ENCODE measurements around the gene TRMT13. TPM values are rescaled to one million over a fixed set of nuclear protein-coding genes. Genes with fewer than 3 reads are reported as not detected.
A peak's percentile ranks its signal among the peaks of the same experiment; 100 is the strongest.

Gene TRMT13
- polyA plus RNA-seq, 1 donor from 2014 or later = 11.9 TPM

GRCh38 chr1:100137602-100138001 lies 4.6 kb downstream of the TRMT13 start:
- Mint-ChIP-seq H3K27ac (no peak overlapping the region), H3K9me3 (no peaks in the 10 kb centered on the region), H3K4me1 (peaks cover 9 to 18% (median 14%) of the 10 kb centered on the region in 3 donors), H3K4me3 (peak overlapping the region in 1 of 4 donors; percentile 7), H3K36me3 (peaks cover 3% of the 10 kb centered on the region), H3K27me3 (no peaks in the 10 kb centered on the region)

GRCh38 chr1:100141192-100141591 lies 8.2 kb downstream of the TRMT13 start:
- Mint-ChIP-seq H3K36me3 (peaks cover 8% of the 10 kb centered on the region), H3K27ac (no peak overlapping the region), H3K27me3 (no peaks in the 10 kb centered on the region), H3K4me1 (no peaks in the 10 kb centered on the region), H3K4me3 (no peak overlapping the region), H3K9me3 (no peaks in the 10 kb centered on the region)

- no peak overlapping the region for H3K27ac Mint-ChIP-seq
- no peak overlapping the region for H3K4me3 Mint-ChIP-seq
- no peaks in the 10 kb centered on the region for H3K27me3 Mint-ChIP-seq
- H3K9me3 Mint-ChIP-seq = no peaks in the 10 kb centered on the region
- no peaks in the 10 kb centered on the region for H3K4me1 Mint-ChIP-seq
- peaks cover 8% of the 10 kb centered on the region for H3K36me3 Mint-ChIP-seq
Measured at GRCh38 chr1:100142343-100142742, 9.4 kb downstream of the TRMT13 start.

- Mint-ChIP-seq H3K36me3 (peaks cover 5% of the 10 kb centered on the region), H3K27ac (no peak overlapping the region), H3K9me3 (no peaks in the 10 kb centered on the region), H3K4me1 (no peaks in the 10 kb centered on the region), H3K4me3 (no peak overlapping the region), H3K27me3 (no peaks in the 10 kb centered on the region)
Measured at GRCh38 chr1:100145116-100145515, 12.2 kb downstream of the TRMT13 start.

- Mint-ChIP-seq H3K4me1 (peaks cover 4 to 7% (median 6%) of the 10 kb centered on the region in 3 donors), H3K9me3 (no peaks in the 10 kb centered on the region), H3K27me3 (no peaks in the 10 kb centered on the region), H3K36me3 (peaks cover 8% of the 10 kb centered on the region), H3K4me3 (no peak overlapping the region), H3K27ac (no peak overlapping the region)
Measured at GRCh38 chr1:100146958-100147357, 14.0 kb downstream of the TRMT13 start.

GRCh38 chr1:100147875-100148274 lies 14.9 kb downstream of the TRMT13 start:
- Mint-ChIP-seq H3K9me3 (no peaks in the 10 kb centered on the region), H3K36me3 (peaks cover 8% of the 10 kb centered on the region), H3K4me3 (no peak overlapping the region), H3K27me3 (no peaks in the 10 kb centered on the region), H3K27ac (peak overlapping the region in 1 of 3 donors; percentile 64), H3K4me1 (peaks cover 9 to 13% (median 12%) of the 10 kb centered on the region in 3 donors)

- H3K4me3 Mint-ChIP-seq = no peak overlapping the region
Measured at GRCh38 chr1:100151679-100152078, 18.7 kb downstream of the TRMT13 start.

GRCh38 chr1:100152271-100152670 lies 19.3 kb downstream of the TRMT13 start:
- Mint-ChIP-seq H3K4me3 (no peak overlapping the region), H3K4me1 (peaks cover 9 to 13% (median 12%) of the 10 kb centered on the region in 3 donors)

More at GRCh38 chr1:100151679-100152078, 18.7 kb downstream of the TRMT13 start:
- Mint-ChIP-seq H3K9me3 (no peaks in the 10 kb centered on the region), H3K27me3 (no peaks in the 10 kb centered on the region), H3K27ac (peak overlapping the region in 2 of 3 donors; percentile 1 to 6), H3K36me3 (peaks cover 3% of the 10 kb centered on the region), H3K4me1 (peaks cover 9 to 13% (median 12%) of the 10 kb centered on the region in 3 donors)

GRCh38 chr1:100162881-100163280 lies 29.9 kb downstream of the TRMT13 start:
- no peaks in the 10 kb centered on the region for H3K27me3 Mint-ChIP-seq
- no peak overlapping the region for H3K27ac Mint-ChIP-seq
- no peaks in the 10 kb centered on the region for H3K9me3 Mint-ChIP-seq
- H3K36me3 Mint-ChIP-seq = peaks cover 1% of the 10 kb centered on the region
- H3K4me1 Mint-ChIP-seq = no peaks in the 10 kb centered on the region
- no peak overlapping the region for H3K4me3 Mint-ChIP-seq

More at GRCh38 chr1:100152271-100152670, 19.3 kb downstream of the TRMT13 start:
- H3K36me3 Mint-ChIP-seq = peaks cover 3% of the 10 kb centered on the region
- H3K27me3 Mint-ChIP-seq = no peaks in the 10 kb centered on the region
- H3K27ac Mint-ChIP-seq = peak overlapping the region in 2 of 3 donors; percentile 1 to 6
- H3K9me3 Mint-ChIP-seq = no peaks in the 10 kb centered on the region

GRCh38 chr1:100164216-100164615 lies 31.3 kb downstream of the TRMT13 start:
- H3K27ac Mint-ChIP-seq = no peak overlapping the region
- H3K4me3 Mint-ChIP-seq = no peak overlapping the region
- H3K9me3 Mint-ChIP-seq = no peaks in the 10 kb centered on the region
- H3K4me1 Mint-ChIP-seq = no peaks in the 10 kb centered on the region
- peaks cover 1% of the 10 kb centered on the region for H3K36me3 Mint-ChIP-seq
- no peaks in the 10 kb centered on the region for H3K27me3 Mint-ChIP-seq

- no peak overlapping the region for H3K27ac Mint-ChIP-seq
Measured at GRCh38 chr1:100164702-100165101, 31.7 kb downstream of the TRMT13 start.

GRCh38 chr1:100168051-100168450 lies 35.1 kb downstream of the TRMT13 start:
- H3K36me3 Mint-ChIP-seq = no peaks in the 10 kb centered on the region
- no peak overlapping the region for H3K27ac Mint-ChIP-seq
- no peaks in the 10 kb centered on the region for H3K9me3 Mint-ChIP-seq
- no peak overlapping the region for H3K4me3 Mint-ChIP-seq
- H3K4me1 Mint-ChIP-seq = no peaks in the 10 kb centered on the region
- H3K27me3 Mint-ChIP-seq = no peaks in the 10 kb centered on the region

More at GRCh38 chr1:100164702-100165101, 31.7 kb downstream of the TRMT13 start:
- H3K9me3 Mint-ChIP-seq = no peaks in the 10 kb centered on the region
- H3K36me3 Mint-ChIP-seq = peaks cover 1% of the 10 kb centered on the region
- no peaks in the 10 kb centered on the region for H3K27me3 Mint-ChIP-seq
- no peaks in the 10 kb centered on the region for H3K4me1 Mint-ChIP-seq
- no peak overlapping the region for H3K4me3 Mint-ChIP-seq

GRCh38 chr1:100177295-100178041 lies 44.5 kb downstream of the TRMT13 start:
- H3K27ac Mint-ChIP-seq = no peak overlapping the region
- H3K27me3 Mint-ChIP-seq = no peaks in the 10 kb centered on the region
- peaks cover 3% of the 10 kb centered on the region for H3K36me3 Mint-ChIP-seq
- H3K4me1 Mint-ChIP-seq = no peaks in the 10 kb centered on the region
- H3K9me3 Mint-ChIP-seq = no peaks in the 10 kb centered on the region
- no peak overlapping the region for H3K4me3 Mint-ChIP-seq

GRCh38 chr1:100178091-100178490 lies 45.1 kb downstream of the TRMT13 start, which contains the start of gene LRRC39:
LRRC39 (minus strand) TSS chr1:100178256; CDS start chr1:100168516, 9,740 bp downstream.
- Mint-ChIP-seq H3K4me3 (no peak within 1 kb of the TSS), H3K9me3 (no peaks in the 10 kb centered on the region), H3K27me3 (no peaks in the 10 kb centered on the region), H3K4me1 (no peaks in the 10 kb centered on the region), H3K27ac (no peak within 1 kb of the TSS), H3K36me3 (peaks cover 3% of the 10 kb centered on the region)

- no peak overlapping the region for H3K4me3 Mint-ChIP-seq
- H3K4me1 Mint-ChIP-seq = peaks cover 6 to 11% (median 8%) of the 10 kb centered on the region in 3 donors
- no peaks in the 10 kb centered on the region for H3K36me3 Mint-ChIP-seq
- H3K9me3 Mint-ChIP-seq = no peaks in the 10 kb centered on the region
- H3K27me3 Mint-ChIP-seq = no peaks in the 10 kb centered on the region
- H3K27ac Mint-ChIP-seq = peak overlapping the region in 1 of 3 donors; percentile 47
Measured at GRCh38 chr1:100183370-100183769, 50.4 kb downstream of the TRMT13 start.

GRCh38 chr1:100184536-100184935 lies 51.6 kb downstream of the TRMT13 start:
- peak overlapping the region; percentile 0 to 83 (median 47) for H3K27ac Mint-ChIP-seq
- no peaks in the 10 kb centered on the region for H3K9me3 Mint-ChIP-seq
- H3K4me3 Mint-ChIP-seq = peak overlapping the region in 1 of 4 donors; percentile 63
- peaks cover 6 to 11% (median 8%) of the 10 kb centered on the region in 3 donors for H3K4me1 Mint-ChIP-seq
- H3K27me3 Mint-ChIP-seq = no peaks in the 10 kb centered on the region
- no peaks in the 10 kb centered on the region for H3K36me3 Mint-ChIP-seq
